ENCODE measurements around the gene GBX2.

DNA sequence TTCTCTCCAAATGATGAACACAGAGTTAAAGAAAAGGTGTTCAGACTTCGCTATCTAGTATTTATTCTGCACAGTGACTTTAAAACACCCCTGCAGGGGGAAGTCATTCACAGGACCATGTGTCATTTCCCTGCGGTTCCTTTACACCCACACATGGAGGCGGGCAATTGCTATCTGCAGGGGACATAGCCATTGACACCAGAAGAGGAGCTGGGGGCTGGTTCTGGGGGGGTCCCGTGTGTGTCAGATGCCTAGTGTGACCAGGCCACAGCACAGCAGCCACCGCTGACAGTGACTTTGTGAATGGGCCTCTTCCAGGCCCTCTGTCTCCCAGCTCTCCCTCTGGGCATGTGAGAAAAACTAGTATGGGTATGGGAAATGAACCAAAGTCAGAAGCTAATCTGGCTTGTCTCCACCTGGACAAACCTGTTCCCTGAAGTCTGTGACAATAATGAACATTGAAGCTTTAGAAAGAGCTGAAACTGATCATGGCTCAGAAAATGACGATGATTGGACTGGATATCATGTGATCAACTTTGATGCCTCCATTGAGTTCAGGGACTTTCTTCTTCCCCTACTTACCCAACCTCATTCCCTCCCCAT, 7.5 kb upstream of the GBX2 start:
- TF ChIP-seq POLR2A (IDR thresholded peaks at IDR 0.05) = no peak
- TF ChIP-seq, protein P1, sequence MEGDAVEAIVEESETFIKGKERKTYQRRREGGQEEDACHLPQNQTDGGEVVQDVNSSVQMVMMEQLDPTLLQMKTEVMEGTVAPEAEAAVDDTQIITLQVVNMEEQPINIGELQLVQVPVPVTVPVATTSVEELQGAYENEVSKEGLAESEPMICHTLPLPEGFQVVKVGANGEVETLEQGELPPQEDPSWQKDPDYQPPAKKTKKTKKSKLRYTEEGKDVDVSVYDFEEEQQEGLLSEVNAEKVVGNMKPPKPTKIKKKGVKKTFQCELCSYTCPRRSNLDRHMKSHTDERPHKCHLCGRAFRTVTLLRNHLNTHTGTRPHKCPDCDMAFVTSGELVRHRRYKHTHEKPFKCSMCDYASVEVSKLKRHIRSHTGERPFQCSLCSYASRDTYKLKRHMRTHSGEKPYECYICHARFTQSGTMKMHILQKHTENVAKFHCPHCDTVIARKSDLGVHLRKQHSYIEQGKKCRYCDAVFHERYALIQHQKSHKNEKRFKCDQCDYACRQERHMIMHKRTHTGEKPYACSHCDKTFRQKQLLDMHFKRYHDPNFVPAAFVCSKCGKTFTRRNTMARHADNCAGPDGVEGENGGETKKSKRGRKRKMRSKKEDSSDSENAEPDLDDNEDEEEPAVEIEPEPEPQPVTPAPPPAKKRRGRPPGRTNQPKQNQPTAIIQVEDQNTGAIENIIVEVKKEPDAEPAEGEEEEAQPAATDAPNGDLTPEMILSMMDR (IDR thresholded peaks at IDR 0.05) = no peak
